ENCODE data around the gene SDHB. TPM values are rescaled to one million over a fixed set of nuclear protein-coding genes. Genes with fewer than 3 reads are reported as not detected.

The SDHB gene
- total RNA-seq: 10 to 100 TPM; 46.2 to 61.7 (median 57.6) TPM
- 68.9 TPM for total RNA-seq (2013)
- 33.7 to 134 (median 51.3) reads per million in 29 experiments for total RNA-seq

DNA sequence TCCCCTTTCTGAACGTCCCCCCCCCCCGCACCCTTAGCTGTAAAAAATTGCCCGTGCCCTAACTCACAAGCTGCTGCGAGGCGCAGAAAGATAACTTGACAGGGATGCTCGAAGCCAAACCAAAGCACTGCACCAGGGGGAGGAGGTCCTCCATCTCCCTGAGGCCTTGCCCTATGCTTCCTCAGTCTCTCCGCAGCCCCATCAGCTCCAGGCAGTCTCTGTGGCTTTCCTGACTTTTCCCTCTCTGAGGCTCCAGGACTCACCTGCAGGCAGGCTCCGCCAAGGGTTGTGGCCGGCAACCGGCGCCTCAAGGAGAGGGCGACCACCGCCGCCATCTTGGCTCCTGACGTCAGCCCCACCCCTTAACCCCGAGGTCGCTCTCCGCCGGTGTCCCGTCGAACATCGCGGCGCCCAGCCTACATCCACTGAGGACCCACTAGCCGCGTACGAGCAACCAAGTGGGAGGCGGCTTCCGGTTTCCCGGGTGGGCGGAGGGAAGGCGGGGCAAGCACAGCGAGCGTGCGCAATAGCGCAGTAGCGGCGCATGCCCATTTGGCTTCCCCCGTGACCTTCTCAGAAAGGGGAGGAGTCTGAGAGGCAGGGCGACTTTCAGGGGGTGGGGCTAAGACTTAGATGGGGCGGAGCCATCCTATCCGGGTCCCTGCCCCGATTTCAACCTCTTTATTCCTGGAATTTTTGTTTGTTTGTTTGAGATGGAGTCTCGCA is at the start of gene SDHB:
SDHB (minus strand) TSS at position 348 of the 726 bp plus-strand sequence; CDS start at position 335, 13 bp downstream.
- peak within 1 kb of the TSS; percentile 91 to 99 (median 99) for H3K4me3 Mint-ChIP-seq
- Histone ChIP-seq H3K27me3 (replicated peaks in 1 of 2; ENCODE audit: control insufficient read depth in 2 of 2, extremely low read depth in 1 of 2, insufficient read depth in 2 of 2, low read length in 1 of 2) (peaks cover 0 to 2% of the 10 kb centered on the region in 2 experiments), H3K4me3 (ENCODE audit: control insufficient read depth in 1 of 2, extremely low read depth in 1 of 2, low read length in 1 of 2) (peak within 1 kb of the TSS; percentile 65 to 92), H3K36me3 (ENCODE audit: control insufficient read depth in 2 of 2, extremely low read depth in 1 of 2, insufficient read depth in 1 of 2, low read length in 1 of 2) (peaks cover 2 to 13% of the 10 kb centered on the region in 2 donors), H3K4me1 (ENCODE audit: control insufficient read depth in 1 of 2, extremely low read depth in 1 of 2, insufficient read depth in 2 of 2, low read length in 2 of 2) (peaks cover 15% of the 10 kb centered on the region in 2 experiments), H3K27ac (ENCODE audit: low read length) (peak within 1 kb of the TSS; percentile 52), H3K9me3 (no peaks in the 10 kb centered on the region)
- peaks cover 30 to 36% (median 31%) of the 10 kb centered on the region in 3 donors for H3K4me1 Mint-ChIP-seq
- H3K9me3 Mint-ChIP-seq: no peaks in the 10 kb centered on the region
- peaks cover 3 to 7% of the 10 kb centered on the region in 2 donors for H3K27me3 Mint-ChIP-seq
- peak; percentile 95 to 100 (median 98) for DNase-seq
- ChIA-PET CTCF (interaction anchor here (0.5 to 0.6 kb wide), 2 partner anchors 24 to 185 kb away, joined by 3 read pairs; no protein-coding TSS in a partner anchor), POLR2A (interaction anchor here in 1 of 2 donors (0.6 kb wide), 1 partner anchor 26 kb away, joined by 5 read pairs; no protein-coding TSS in a partner anchor)
- 0% methylated on average over 37 of the region's 44 CpGs for WGBS (ENCODE audit: insufficient coverage)
- H3K27ac Mint-ChIP-seq: peak within 1 kb of the TSS; percentile 97 to 98
- H3K36me3 Mint-ChIP-seq: no peaks in the 10 kb centered on the region
- ATAC-seq (replicated peaks in 1 of 4): peak; percentile 99

- Histone ChIP-seq H3K4me1 (ENCODE audit: control insufficient read depth in 1 of 2, extremely low read depth in 1 of 2, insufficient read depth in 2 of 2, low read length in 2 of 2) (no peaks in the 10 kb centered on the region), H3K27me3 (replicated peaks in 1 of 2; ENCODE audit: control insufficient read depth in 2 of 2, extremely low read depth in 1 of 2, insufficient read depth in 2 of 2, low read length in 1 of 2) (peaks cover 0 to 38% of the 10 kb centered on the region in 2 experiments), H3K36me3 (ENCODE audit: control insufficient read depth in 2 of 2, extremely low read depth in 1 of 2, insufficient read depth in 1 of 2, low read length in 1 of 2) (no peaks in the 10 kb centered on the region), H3K27ac (ENCODE audit: low read length) (no peak overlapping the region), H3K9me3 (no peaks in the 10 kb centered on the region), H3K4me3 (ENCODE audit: control insufficient read depth in 1 of 2, extremely low read depth in 1 of 2, low read length in 1 of 2) (no peak overlapping the region)
- ATAC-seq (replicated peaks in 1 of 4) (no peak), DNase-seq (no peak)
- no peaks in the 10 kb centered on the region for H3K36me3 Mint-ChIP-seq
- ChIA-PET POLR2A (no interaction called here), CTCF (no interaction called here)
- no peaks in the 10 kb centered on the region for H3K9me3 Mint-ChIP-seq
- no peak overlapping the region for H3K4me3 Mint-ChIP-seq
- H3K27ac Mint-ChIP-seq: no peak overlapping the region
- no peaks in the 10 kb centered on the region for H3K4me1 Mint-ChIP-seq
- H3K27me3 Mint-ChIP-seq: peaks cover 7 to 18% of the 10 kb centered on the region in 2 donors
- WGBS (ENCODE audit: insufficient coverage): 80% methylated on average over 1 of the region's 2 CpGs
Observed at GRCh38 chr1:17102232-17102631, 48.4 kb upstream of the SDHB start.

DNA sequence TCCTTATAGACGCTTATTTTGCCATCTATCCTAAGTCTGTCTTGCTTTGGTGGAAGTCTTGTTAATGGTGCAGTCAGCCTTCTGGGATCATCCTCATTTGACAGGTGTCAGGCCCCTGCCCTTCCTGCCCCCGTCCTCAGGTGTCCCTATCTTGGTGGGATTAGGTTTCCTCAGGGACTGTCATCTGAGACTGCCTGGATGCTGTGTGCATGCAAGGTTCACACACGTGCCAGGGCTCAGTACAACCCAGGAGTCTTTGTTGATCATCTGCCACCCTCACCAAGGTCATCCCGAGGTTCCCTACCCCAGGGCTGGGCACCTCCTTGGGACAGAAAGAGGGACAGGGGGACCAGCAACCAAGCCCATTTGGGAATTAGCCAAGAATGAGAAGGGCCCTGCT is 47.4 kb upstream of the SDHB start:
- H3K27ac ChIP-seq (ENCODE audit: low read length): no peak overlapping the region
- Mint-ChIP-seq H3K27ac (no peak overlapping the region), H3K27me3 (peaks cover 0 to 11% of the 10 kb centered on the region in 2 donors), H3K36me3 (no peaks in the 10 kb centered on the region), H3K4me1 (no peaks in the 10 kb centered on the region), H3K9me3 (no peaks in the 10 kb centered on the region), H3K4me3 (no peak overlapping the region)
- POLR2A ChIA-PET: no interaction called here
- peaks cover 0 to 32% of the 10 kb centered on the region in 2 experiments for H3K27me3 ChIP-seq (replicated peaks in 1 of 2; ENCODE audit: control insufficient read depth in 2 of 2, extremely low read depth in 1 of 2, insufficient read depth in 2 of 2, low read length in 1 of 2)
- no peak for DNase-seq
- H3K36me3 ChIP-seq (ENCODE audit: control insufficient read depth in 2 of 2, extremely low read depth in 1 of 2, insufficient read depth in 1 of 2, low read length in 1 of 2): no peaks in the 10 kb centered on the region
- no peaks in the 10 kb centered on the region for H3K9me3 ChIP-seq
- H3K4me3 ChIP-seq (ENCODE audit: control insufficient read depth in 1 of 2, extremely low read depth in 1 of 2, low read length in 1 of 2): no peak overlapping the region
- no peak for ATAC-seq (replicated peaks in 1 of 4)
- H3K4me1 ChIP-seq (ENCODE audit: control insufficient read depth in 1 of 2, extremely low read depth in 1 of 2, insufficient read depth in 2 of 2, low read length in 2 of 2): no peaks in the 10 kb centered on the region
- 56% methylated on average over 4 of the region's 4 CpGs for WGBS (ENCODE audit: insufficient coverage)
- CTCF ChIA-PET: no interaction called here

- DNase-seq: no peak
- no peak overlapping the region for H3K27ac Mint-ChIP-seq
- 57% methylated on average over 7 of the region's 10 CpGs for WGBS (ENCODE audit: insufficient coverage)
Observed at GRCh38 chr1:17099616-17100340, 45.9 kb upstream of the SDHB start.

DNA sequence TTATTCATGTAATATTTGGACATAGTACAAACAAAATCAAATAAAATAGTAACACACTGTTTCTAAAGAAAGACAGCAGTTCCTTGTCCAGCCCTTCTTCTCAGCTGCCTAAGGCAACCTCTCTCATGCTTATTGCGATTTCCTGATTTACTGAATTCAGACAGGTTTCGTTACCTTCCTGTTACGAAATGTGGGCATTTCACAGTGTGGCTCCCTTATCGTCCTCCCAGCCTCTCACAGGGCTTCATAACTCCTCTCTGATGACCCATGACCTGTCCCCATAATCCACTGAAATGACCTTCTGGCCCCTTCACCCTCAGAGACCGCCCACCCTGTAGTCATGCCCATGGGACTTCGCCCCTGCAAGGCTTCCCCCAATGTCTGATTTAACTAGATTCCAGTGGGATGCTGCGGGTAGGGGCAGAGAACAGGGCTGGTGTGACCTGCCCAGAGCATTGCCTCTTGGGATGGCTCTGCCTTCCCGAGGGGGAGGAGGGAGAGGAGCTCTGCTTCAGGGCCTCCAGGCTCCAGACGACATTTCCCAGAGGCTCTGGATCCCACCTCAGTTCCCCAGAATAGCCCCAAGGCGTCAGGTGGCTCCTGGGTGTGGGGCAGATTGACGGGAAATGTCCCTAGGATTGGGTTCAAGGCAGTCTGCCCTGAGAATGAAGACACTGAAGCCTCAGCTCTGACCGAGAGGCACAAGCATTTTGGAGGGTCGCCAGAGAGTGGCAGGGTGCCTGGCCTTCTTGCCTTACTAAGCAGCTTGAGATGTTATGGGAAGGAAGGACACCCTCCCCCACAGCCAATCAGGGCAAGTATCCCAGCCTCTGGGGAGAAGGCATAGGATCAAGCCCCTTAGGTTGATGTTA is 44.9 kb upstream of the SDHB start:
- Mint-ChIP-seq H3K36me3 (no peaks in the 10 kb centered on the region), H3K4me1 (no peaks in the 10 kb centered on the region), H3K27ac (no peak overlapping the region), H3K4me3 (no peak overlapping the region), H3K9me3 (no peaks in the 10 kb centered on the region), H3K27me3 (peaks cover 0 to 6% of the 10 kb centered on the region in 2 donors)
- ChIA-PET CTCF (no interaction called here), POLR2A (interaction anchor here in 1 of 2 donors (0.7 kb wide), 1 partner anchor 147 kb away, joined by 3 read pairs; no protein-coding TSS in a partner anchor)
- Histone ChIP-seq H3K9me3 (no peaks in the 10 kb centered on the region), H3K36me3 (ENCODE audit: control insufficient read depth in 2 of 2, extremely low read depth in 1 of 2, insufficient read depth in 1 of 2, low read length in 1 of 2) (no peaks in the 10 kb centered on the region), H3K4me3 (ENCODE audit: control insufficient read depth in 1 of 2, extremely low read depth in 1 of 2, low read length in 1 of 2) (no peak overlapping the region), H3K27ac (ENCODE audit: low read length) (no peak overlapping the region), H3K4me1 (ENCODE audit: control insufficient read depth in 1 of 2, extremely low read depth in 1 of 2, insufficient read depth in 2 of 2, low read length in 2 of 2) (no peaks in the 10 kb centered on the region), H3K27me3 (replicated peaks in 1 of 2; ENCODE audit: control insufficient read depth in 2 of 2, extremely low read depth in 1 of 2, insufficient read depth in 2 of 2, low read length in 1 of 2) (peaks cover 0 to 25% of the 10 kb centered on the region in 2 experiments)
- DNase-seq (no peak), ATAC-seq (replicated peaks in 1 of 4) (no peak)
- WGBS (ENCODE audit: insufficient coverage): 74% methylated on average over 6 of the region's 13 CpGs

More at GRCh38 chr1:17099616-17100340, 45.9 kb upstream of the SDHB start:
- CTCF ChIA-PET: no interaction called here
- Histone ChIP-seq H3K4me1 (ENCODE audit: control insufficient read depth in 1 of 2, extremely low read depth in 1 of 2, insufficient read depth in 2 of 2, low read length in 2 of 2) (no peaks in the 10 kb centered on the region), H3K36me3 (ENCODE audit: control insufficient read depth in 2 of 2, extremely low read depth in 1 of 2, insufficient read depth in 1 of 2, low read length in 1 of 2) (no peaks in the 10 kb centered on the region), H3K27ac (ENCODE audit: low read length) (no peak overlapping the region), H3K4me3 (ENCODE audit: control insufficient read depth in 1 of 2, extremely low read depth in 1 of 2, low read length in 1 of 2) (no peak overlapping the region), H3K27me3 (replicated peaks in 1 of 2; ENCODE audit: control insufficient read depth in 2 of 2, extremely low read depth in 1 of 2, insufficient read depth in 2 of 2, low read length in 1 of 2) (peaks cover 0 to 26% of the 10 kb centered on the region in 2 experiments), H3K9me3 (no peaks in the 10 kb centered on the region)
- ATAC-seq (replicated peaks in 1 of 4): no peak
- no peaks in the 10 kb centered on the region for H3K36me3 Mint-ChIP-seq
- no peaks in the 10 kb centered on the region for H3K4me1 Mint-ChIP-seq
- no peaks in the 10 kb centered on the region for H3K9me3 Mint-ChIP-seq
- H3K4me3 Mint-ChIP-seq: no peak overlapping the region
- POLR2A ChIA-PET: no interaction called here
- H3K27me3 Mint-ChIP-seq: peaks cover 0 to 6% of the 10 kb centered on the region in 2 donors

GRCh38 chr1:17097787-17098186 is 44.0 kb upstream of the SDHB start:
- ATAC-seq (replicated peaks in 1 of 4) (no peak), DNase-seq (no peak)
- H3K27me3 ChIP-seq (replicated peaks in 1 of 2; ENCODE audit: control insufficient read depth in 2 of 2, extremely low read depth in 1 of 2, insufficient read depth in 2 of 2, low read length in 1 of 2): peaks cover 0 to 23% of the 10 kb centered on the region in 2 experiments
- no peak overlapping the region for H3K27ac ChIP-seq (ENCODE audit: low read length)
- 68% methylated on average over 14 of the region's 14 CpGs for WGBS (ENCODE audit: insufficient coverage)
- Mint-ChIP-seq H3K27me3 (peaks cover 0 to 5% of the 10 kb centered on the region in 2 donors), H3K36me3 (no peaks in the 10 kb centered on the region), H3K9me3 (no peaks in the 10 kb centered on the region), H3K4me3 (no peak overlapping the region), H3K27ac (no peak overlapping the region), H3K4me1 (no peaks in the 10 kb centered on the region)
- H3K9me3 ChIP-seq: no peaks in the 10 kb centered on the region
- H3K4me3 ChIP-seq (ENCODE audit: control insufficient read depth in 1 of 2, extremely low read depth in 1 of 2, low read length in 1 of 2): no peak overlapping the region
- H3K4me1 ChIP-seq (ENCODE audit: control insufficient read depth in 1 of 2, extremely low read depth in 1 of 2, insufficient read depth in 2 of 2, low read length in 2 of 2): no peaks in the 10 kb centered on the region
- CTCF ChIA-PET: no interaction called here
- POLR2A ChIA-PET: interaction anchor here (0.6 to 0.7 kb wide), 2 partner anchors 146 to 1261 kb away, joined by 3 to 4 read pairs; no protein-coding TSS in a partner anchor
- no peaks in the 10 kb centered on the region for H3K36me3 ChIP-seq (ENCODE audit: control insufficient read depth in 2 of 2, extremely low read depth in 1 of 2, insufficient read depth in 1 of 2, low read length in 1 of 2)

All from T-cell (primary cell).